ENCODE data around the gene PTGFR. TPM values are rescaled to one million over a fixed set of nuclear protein-coding genes. Genes with fewer than 3 reads are reported as not detected.

Gene PTGFR
- total RNA-seq, 3 donors from 2014 or later (not counting 1 experiment from before 2014, with no cell fraction given): not detected

DNA sequence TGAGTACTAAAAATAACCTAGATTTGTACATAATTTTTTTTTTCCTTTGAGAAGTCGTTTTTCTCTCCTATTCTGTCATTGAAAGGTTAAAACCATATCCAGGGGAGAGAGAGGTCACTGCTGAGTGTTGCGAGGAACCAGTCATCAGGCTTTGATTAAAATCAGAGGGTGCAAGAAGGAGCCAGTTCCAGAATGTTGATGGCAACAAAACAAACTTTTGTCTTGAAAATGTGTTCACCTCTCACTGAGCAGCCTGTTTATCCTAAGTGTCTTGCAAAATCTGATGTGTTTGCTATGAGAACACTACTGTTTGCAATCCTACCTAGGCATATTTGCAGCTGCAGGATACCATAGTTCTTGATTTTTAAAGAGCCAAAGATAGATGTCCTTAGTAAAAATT is 25.9 kb downstream of the PTGFR start:
- Mint-ChIP-seq H3K27ac (no peak overlapping the region), H3K4me1 (no peaks in the 10 kb centered on the region), H3K27me3 (ENCODE audit: low read depth in 2 of 2) (no peaks in the 10 kb centered on the region), H3K36me3 (no peaks in the 10 kb centered on the region), H3K4me3 (no peak overlapping the region), H3K9me3 (peaks cover 10 to 17% of the 10 kb centered on the region in 2 donors)
- Histone ChIP-seq H3K9me3 (ENCODE audit: control insufficient read depth, insufficient read depth, low read length) (peaks cover 7% of the 10 kb centered on the region), H3K27me3 (ENCODE audit: control insufficient read depth, insufficient read depth, low read length) (no peaks in the 10 kb centered on the region), H3K27ac (ENCODE audit: low read length) (no peak overlapping the region), H3K4me1 (ENCODE audit: control insufficient read depth, insufficient read depth, low read length) (no peaks in the 10 kb centered on the region), H3K36me3 (ENCODE audit: control insufficient read depth, insufficient read depth, low read length) (no peaks in the 10 kb centered on the region), H3K4me3 (ENCODE audit: low read length) (no peak overlapping the region)
- no peak for ATAC-seq
- WGBS (ENCODE audit: insufficient coverage): 88% methylated on average over 2 of the region's 2 CpGs
- TF ChIP-seq, protein P1, sequence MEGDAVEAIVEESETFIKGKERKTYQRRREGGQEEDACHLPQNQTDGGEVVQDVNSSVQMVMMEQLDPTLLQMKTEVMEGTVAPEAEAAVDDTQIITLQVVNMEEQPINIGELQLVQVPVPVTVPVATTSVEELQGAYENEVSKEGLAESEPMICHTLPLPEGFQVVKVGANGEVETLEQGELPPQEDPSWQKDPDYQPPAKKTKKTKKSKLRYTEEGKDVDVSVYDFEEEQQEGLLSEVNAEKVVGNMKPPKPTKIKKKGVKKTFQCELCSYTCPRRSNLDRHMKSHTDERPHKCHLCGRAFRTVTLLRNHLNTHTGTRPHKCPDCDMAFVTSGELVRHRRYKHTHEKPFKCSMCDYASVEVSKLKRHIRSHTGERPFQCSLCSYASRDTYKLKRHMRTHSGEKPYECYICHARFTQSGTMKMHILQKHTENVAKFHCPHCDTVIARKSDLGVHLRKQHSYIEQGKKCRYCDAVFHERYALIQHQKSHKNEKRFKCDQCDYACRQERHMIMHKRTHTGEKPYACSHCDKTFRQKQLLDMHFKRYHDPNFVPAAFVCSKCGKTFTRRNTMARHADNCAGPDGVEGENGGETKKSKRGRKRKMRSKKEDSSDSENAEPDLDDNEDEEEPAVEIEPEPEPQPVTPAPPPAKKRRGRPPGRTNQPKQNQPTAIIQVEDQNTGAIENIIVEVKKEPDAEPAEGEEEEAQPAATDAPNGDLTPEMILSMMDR (IDR thresholded peaks at IDR 0.05): no peak
- intact Hi-C loops (cut with micrococcal nuclease): no loop called here
- DNase-seq: no peak

- H3K4me1 Mint-ChIP-seq: no peaks in the 10 kb centered on the region
- H3K27me3 Mint-ChIP-seq (ENCODE audit: low read depth in 2 of 2): no peaks in the 10 kb centered on the region
- no peaks in the 10 kb centered on the region for H3K4me1 ChIP-seq (ENCODE audit: control insufficient read depth, insufficient read depth, low read length)
- no peak overlapping the region for H3K27ac ChIP-seq (ENCODE audit: low read length)
- DNase-seq: no peak
- no peaks in the 10 kb centered on the region for H3K36me3 ChIP-seq (ENCODE audit: control insufficient read depth, insufficient read depth, low read length)
- no peak overlapping the region for H3K27ac Mint-ChIP-seq
- H3K9me3 ChIP-seq (ENCODE audit: control insufficient read depth, insufficient read depth, low read length): no peaks in the 10 kb centered on the region
- intact Hi-C loops (cut with micrococcal nuclease): no loop called here
- no peaks in the 10 kb centered on the region for H3K27me3 ChIP-seq (ENCODE audit: control insufficient read depth, insufficient read depth, low read length)
- peaks cover 3 to 6% of the 10 kb centered on the region in 2 donors for H3K9me3 Mint-ChIP-seq
- WGBS (ENCODE audit: insufficient coverage): 87% methylated on average over 4 of the region's 4 CpGs
- H3K4me3 Mint-ChIP-seq: no peak overlapping the region
- no peaks in the 10 kb centered on the region for H3K36me3 Mint-ChIP-seq
- no peak for ATAC-seq
- no peak overlapping the region for H3K4me3 ChIP-seq (ENCODE audit: low read length)
- TF ChIP-seq, protein P1 (IDR thresholded peaks at IDR 0.05): no peak
Observed at GRCh38 chr1:78519446-78519845, 28.7 kb downstream of the PTGFR start.

- ATAC-seq: no peak
- TF ChIP-seq, protein P1 (IDR thresholded peaks at IDR 0.05): no peak
Observed at GRCh38 chr1:78520216-78520615, 29.4 kb downstream of the PTGFR start.

DNA sequence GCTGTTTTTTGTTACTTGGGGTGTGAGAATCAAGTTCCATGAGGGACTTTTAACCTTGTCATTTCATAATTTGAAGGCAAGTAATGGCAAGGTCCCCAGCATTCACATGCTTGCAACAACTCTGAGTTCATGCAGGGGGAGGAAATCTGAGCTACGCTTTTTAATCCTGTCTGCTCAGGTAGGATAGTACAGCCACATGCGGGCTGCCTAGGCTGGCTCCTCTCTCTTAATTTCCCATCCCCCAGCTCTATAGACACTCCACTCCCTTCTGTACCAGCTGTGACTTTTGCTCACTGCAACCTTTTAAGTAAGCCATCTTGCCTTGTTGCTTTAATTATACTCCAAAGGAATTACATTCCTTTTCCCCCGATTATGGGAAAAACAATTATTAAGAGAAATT is 30.1 kb downstream of the PTGFR start:
- intact Hi-C loops (cut with micrococcal nuclease): no loop called here
- DNase-seq (no peak), ATAC-seq (no peak)
- no peaks in the 10 kb centered on the region for H3K4me1 Mint-ChIP-seq
- H3K9me3 Mint-ChIP-seq: peaks cover 3 to 5% of the 10 kb centered on the region in 2 donors
- H3K4me3 Mint-ChIP-seq: no peak overlapping the region
- no peaks in the 10 kb centered on the region for H3K36me3 ChIP-seq (ENCODE audit: control insufficient read depth, insufficient read depth, low read length)
- H3K9me3 ChIP-seq (ENCODE audit: control insufficient read depth, insufficient read depth, low read length): no peaks in the 10 kb centered on the region
- no peaks in the 10 kb centered on the region for H3K4me1 ChIP-seq (ENCODE audit: control insufficient read depth, insufficient read depth, low read length)
- no peaks in the 10 kb centered on the region for H3K36me3 Mint-ChIP-seq
- no peaks in the 10 kb centered on the region for H3K27me3 Mint-ChIP-seq (ENCODE audit: low read depth in 2 of 2)
- H3K27ac Mint-ChIP-seq: no peak overlapping the region
- 85% methylated on average over 2 of the region's 3 CpGs for WGBS (ENCODE audit: insufficient coverage)
- no peaks in the 10 kb centered on the region for H3K27me3 ChIP-seq (ENCODE audit: control insufficient read depth, insufficient read depth, low read length)
- no peak overlapping the region for H3K27ac ChIP-seq (ENCODE audit: low read length)
- TF ChIP-seq, protein P1 (IDR thresholded peaks at IDR 0.05): no peak
- no peak overlapping the region for H3K4me3 ChIP-seq (ENCODE audit: low read length)

More at GRCh38 chr1:78520216-78520615, 29.4 kb downstream of the PTGFR start:
- H3K27me3 Mint-ChIP-seq (ENCODE audit: low read depth in 2 of 2): no peaks in the 10 kb centered on the region
- H3K27ac Mint-ChIP-seq: no peak overlapping the region
- H3K36me3 ChIP-seq (ENCODE audit: control insufficient read depth, insufficient read depth, low read length): no peaks in the 10 kb centered on the region
- no peaks in the 10 kb centered on the region for H3K27me3 ChIP-seq (ENCODE audit: control insufficient read depth, insufficient read depth, low read length)
- intact Hi-C loops (cut with micrococcal nuclease): no loop called here
- H3K4me3 ChIP-seq (ENCODE audit: low read length): no peak overlapping the region
- DNase-seq: no peak
- no peaks in the 10 kb centered on the region for H3K9me3 ChIP-seq (ENCODE audit: control insufficient read depth, insufficient read depth, low read length)
- no peak overlapping the region for H3K4me3 Mint-ChIP-seq
- 83% methylated on average over 5 of the region's 6 CpGs for WGBS (ENCODE audit: insufficient coverage)
- no peaks in the 10 kb centered on the region for H3K36me3 Mint-ChIP-seq
- no peak overlapping the region for H3K27ac ChIP-seq (ENCODE audit: low read length)
- H3K4me1 ChIP-seq (ENCODE audit: control insufficient read depth, insufficient read depth, low read length): no peaks in the 10 kb centered on the region
- H3K9me3 Mint-ChIP-seq: peaks cover 3 to 5% of the 10 kb centered on the region in 2 donors
- H3K4me1 Mint-ChIP-seq: no peaks in the 10 kb centered on the region

Data from natural killer cell (primary cell).